AG09309 (cell line): ENCODE measurements around the gene AUTS2.

ENCODE experiments used
- DNase-seq: peaks from one replicate; pipeline ENCODE4 v3.0.0-alpha.2; 2010; ENCODE audit warnings: low read depth
- H3K4me3 ChIP-seq: 2 replicates; pipeline ENCODE4 v1.5.1; 2011; ENCODE audit warnings: mild to moderate bottlenecking, low read depth, low read length, moderate library complexity; ENCODE audit not compliant: control insufficient read depth
- TF ChIP-seq, protein P1 (sequence below): IDR thresholded peaks from 2 replicates; pipeline ENCODE4 v1.5.1; 2011; ENCODE audit warnings: mild to moderate bottlenecking, low read depth, low read length, inconsistent platforms; ENCODE audit not compliant: insufficient read depth, control insufficient read depth; ENCODE audit errors: missing control alignments

The AUTS2 gene

DNA sequence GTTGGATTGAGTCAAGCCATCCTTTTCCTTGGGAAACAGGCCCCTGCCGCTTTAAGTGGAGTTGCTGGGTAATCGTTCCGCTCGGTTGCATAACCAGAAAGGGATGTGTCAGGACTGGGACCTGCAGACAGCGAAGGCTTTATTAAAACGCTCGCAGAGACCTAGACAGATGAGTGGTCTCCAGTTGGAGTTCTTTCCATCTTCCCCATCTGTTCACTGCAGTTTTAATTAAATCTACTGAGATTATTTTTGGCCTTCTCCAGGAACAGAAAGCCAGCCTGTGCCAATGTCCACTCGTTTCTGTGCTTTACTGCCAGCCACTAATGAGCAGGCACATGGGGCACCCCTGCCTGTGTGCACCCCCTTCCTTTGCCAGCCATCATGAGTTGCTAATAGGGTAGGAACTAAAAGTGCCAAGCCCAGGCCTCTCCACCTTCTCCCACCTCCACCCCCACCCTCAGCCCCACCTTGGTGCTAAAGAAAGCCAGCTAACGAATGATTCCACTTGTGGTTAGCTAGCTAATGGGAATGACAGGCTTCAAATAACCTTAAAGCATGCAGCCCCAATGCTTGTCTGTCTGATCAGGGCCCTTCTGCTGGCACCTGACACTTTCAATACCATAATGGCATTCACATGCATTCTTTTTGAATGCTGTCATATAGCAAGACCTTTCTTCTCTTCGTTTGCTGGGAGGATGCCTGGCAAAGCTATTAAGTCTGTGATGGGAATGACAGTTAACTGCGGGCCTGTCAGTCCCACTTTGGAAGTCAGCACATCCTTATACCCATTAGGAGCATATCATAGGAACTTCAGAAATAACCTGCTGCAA is 976.9 kb downstream of the AUTS2 start:
- TF ChIP-seq, protein P1, sequence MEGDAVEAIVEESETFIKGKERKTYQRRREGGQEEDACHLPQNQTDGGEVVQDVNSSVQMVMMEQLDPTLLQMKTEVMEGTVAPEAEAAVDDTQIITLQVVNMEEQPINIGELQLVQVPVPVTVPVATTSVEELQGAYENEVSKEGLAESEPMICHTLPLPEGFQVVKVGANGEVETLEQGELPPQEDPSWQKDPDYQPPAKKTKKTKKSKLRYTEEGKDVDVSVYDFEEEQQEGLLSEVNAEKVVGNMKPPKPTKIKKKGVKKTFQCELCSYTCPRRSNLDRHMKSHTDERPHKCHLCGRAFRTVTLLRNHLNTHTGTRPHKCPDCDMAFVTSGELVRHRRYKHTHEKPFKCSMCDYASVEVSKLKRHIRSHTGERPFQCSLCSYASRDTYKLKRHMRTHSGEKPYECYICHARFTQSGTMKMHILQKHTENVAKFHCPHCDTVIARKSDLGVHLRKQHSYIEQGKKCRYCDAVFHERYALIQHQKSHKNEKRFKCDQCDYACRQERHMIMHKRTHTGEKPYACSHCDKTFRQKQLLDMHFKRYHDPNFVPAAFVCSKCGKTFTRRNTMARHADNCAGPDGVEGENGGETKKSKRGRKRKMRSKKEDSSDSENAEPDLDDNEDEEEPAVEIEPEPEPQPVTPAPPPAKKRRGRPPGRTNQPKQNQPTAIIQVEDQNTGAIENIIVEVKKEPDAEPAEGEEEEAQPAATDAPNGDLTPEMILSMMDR, result no peak
- no peak for DNase-seq
- no peak overlapping the region for H3K4me3 ChIP-seq

DNA sequence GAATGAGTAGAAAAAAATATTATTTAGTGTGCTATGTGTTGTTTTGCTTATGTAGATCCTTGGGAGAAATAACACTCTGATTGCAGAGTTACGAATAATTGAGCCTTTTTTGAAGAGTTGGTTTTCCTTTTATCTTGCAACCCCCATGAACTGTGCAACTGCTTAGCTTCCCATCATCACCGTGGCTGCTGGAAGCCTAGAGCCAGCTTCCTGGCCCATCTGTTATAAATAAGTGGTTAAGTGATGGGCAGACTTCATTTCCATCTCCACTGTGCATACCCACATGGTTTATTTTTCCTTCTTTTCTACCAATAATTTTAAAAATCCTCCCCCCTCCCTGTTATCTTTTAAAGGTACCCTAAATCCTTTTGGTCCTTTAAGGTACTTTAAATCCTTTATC is 978.8 kb downstream of the AUTS2 start:
- TF ChIP-seq, protein P1, result no peak
- no peak overlapping the region for H3K4me3 ChIP-seq
- DNase-seq, result no peak

DNA sequence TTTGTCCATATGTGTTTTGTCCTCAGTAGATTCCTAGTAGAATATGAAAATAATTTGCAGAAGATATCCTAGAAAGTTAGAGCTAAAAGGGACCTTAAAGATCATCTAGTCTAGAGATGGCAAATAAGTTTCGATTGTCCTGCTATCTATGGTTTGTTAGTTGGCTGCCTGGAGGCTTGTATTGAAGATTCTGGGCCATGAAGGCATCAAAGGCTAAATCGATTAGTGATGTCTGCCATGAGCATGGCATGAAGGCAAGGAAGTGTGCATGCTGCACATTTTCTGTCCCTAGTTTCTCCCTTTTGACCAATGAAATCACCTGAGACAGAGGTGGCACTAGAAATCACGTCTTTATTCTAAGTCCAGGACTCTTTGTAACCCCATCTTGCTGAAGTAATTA is 979.9 kb downstream of the AUTS2 start:
- DNase-seq, result no peak
- TF ChIP-seq, protein P1, result no peak
- no peak overlapping the region for H3K4me3 ChIP-seq

DNA sequence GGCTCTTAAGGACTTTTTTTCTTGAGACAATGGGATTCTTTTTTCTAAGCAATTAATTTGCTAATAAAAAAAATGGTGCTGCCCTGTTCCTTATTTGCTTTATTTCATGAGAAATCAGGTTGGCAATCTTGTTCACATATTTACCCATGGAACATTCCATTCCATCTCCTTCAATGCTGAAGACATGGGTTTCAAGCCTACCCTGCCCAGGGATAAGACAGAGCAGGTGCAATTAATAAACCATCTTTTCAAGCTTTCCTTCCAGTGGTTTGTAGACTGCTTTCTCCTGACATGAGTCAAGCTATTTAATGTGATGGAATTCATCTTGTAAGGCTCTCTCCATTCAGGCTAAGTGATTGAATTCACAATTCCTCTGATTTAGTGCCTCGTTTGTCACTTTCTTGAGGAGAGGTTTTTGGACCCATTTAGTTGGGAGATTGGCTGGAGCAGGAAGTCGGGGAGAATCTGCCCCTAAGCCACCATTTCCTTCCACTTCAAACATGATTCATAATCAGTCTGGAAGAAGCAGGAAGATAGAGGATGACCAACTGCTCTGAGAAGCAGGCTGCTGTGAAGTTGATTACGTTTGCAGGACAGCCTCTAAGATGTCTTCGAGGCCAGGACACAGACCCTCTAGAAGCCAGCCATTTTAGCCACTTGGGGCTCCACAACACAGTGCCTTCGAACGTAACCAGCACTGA is 981.3 kb downstream of the AUTS2 start:
- no peak overlapping the region for H3K4me3 ChIP-seq
- TF ChIP-seq, protein P1, result no peak
- DNase-seq, result no peak

DNA sequence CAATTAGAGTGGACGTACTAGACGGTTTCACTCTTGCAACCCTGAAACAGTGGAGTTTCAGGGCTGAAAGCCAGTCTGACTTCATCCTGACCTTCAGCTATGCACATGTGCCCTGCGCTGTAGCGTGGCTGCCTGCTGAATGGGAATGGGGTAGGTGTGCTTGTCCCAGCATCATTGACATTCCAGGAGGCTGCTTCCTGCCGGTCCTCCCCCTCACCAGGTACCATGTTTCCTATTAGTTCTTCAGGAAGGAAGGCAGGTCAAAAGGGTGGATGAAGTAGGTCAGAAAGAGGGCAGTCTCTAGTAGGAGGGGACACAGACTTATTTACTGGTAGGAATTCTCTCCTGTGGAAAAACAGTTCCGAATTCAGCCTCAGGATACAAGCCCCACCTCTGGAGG is 981.9 kb downstream of the AUTS2 start:
- no peak for DNase-seq
- TF ChIP-seq, protein P1, result no peak
- H3K4me3 ChIP-seq, result no peak overlapping the region

DNA sequence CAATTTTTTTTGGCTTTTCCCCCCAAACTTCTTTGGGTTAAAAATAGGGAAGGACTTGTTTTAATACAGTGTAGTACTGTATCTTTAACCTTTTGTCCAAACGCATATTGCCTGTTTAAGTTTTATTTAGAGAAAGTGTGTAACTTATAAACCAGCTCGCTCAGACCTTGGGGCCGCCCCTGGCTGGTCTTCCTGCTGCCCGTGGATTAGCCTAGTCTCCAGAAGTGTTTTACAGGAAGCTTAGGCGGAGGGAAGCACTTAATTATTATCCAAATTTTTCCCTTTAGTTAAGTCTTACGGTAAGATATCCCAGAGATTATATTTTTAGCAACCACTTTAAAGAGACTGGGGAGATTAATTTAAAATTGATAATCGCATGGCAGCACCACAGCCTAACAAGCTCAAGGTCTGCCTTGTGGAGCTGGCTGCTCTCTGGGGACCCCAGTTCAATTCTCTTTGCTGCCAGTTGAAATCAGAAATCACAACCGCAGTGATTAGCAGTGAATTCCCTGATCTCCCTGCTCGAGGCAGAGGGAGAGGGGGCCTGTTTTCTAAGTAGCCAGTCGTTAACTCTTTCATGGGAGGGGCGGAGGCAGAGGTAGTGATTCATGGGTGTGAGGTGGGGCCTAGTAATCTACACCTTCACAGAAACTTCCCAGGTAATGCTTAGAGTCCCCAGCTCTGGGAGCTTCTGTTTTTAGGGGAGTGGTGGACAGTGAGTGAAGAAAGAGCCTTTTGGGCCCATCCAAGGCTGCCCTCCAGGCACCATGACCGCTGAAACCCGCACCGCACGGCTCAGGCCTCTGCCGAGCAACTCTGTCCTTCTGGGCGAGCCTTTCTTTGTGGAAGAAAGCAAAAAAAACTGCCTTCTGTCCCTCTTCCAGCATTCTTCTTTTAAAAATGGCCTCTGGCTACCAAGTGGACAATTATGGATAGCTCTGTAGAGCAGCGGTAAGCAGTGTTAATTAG is 984.9 kb downstream of the AUTS2 start:
- DNase-seq, result no peak
- H3K4me3 ChIP-seq, result no peak overlapping the region
- TF ChIP-seq, protein P1, result no peak
